ENCODE data around the gene DSCAML1.

- TF ChIP-seq CTCF (conservative IDR thresholded peaks at IDR 0.05; ENCODE audit: low read depth, low read length), result no peak
- no peak for TF ChIP-seq EZH2 (IDR thresholded peaks at IDR 0.05; ENCODE audit: low read length, unreplicated experiment)
- no peak for TF ChIP-seq EZH2phosphoT487 (IDR thresholded peaks at IDR 0.05; ENCODE audit: borderline replicate concordance, low read length)
Observed at GRCh38 chr11:117442049-117442868, 354.8 kb downstream of the DSCAML1 start.
